ENCODE results near the gene TGM2.

TGM2 gene

DNA sequence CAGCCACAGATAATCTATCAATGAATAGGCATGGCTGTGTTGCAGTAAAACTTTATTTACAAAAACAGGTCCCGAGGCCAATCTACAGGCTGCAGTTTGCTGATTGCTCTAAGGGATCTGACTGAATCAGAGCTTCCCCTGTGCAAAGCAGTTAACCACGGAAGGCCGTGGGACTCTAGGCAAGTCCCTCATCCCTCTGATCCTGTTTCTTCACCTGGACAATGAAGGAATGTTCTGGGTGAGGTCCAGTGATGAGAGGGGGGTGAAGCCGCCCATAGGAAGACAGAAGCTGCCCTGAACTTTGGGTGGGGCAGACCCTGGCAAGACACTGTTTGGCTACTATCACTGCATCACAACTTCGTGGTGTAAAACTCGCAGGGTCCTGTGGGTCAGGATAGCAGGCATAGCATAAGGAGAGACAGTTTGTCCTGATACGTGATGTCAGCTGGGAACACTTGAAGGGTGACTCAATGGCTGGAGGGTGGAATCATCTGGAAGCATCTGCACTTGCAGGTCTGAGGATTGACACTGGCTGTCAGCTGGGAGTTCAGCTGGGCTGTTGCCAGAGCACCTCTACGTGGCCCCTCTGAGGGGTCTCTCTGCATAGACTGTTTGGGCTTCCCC, 33.3 kb upstream of the TGM2 start:
- TF ChIP-seq, protein P1, sequence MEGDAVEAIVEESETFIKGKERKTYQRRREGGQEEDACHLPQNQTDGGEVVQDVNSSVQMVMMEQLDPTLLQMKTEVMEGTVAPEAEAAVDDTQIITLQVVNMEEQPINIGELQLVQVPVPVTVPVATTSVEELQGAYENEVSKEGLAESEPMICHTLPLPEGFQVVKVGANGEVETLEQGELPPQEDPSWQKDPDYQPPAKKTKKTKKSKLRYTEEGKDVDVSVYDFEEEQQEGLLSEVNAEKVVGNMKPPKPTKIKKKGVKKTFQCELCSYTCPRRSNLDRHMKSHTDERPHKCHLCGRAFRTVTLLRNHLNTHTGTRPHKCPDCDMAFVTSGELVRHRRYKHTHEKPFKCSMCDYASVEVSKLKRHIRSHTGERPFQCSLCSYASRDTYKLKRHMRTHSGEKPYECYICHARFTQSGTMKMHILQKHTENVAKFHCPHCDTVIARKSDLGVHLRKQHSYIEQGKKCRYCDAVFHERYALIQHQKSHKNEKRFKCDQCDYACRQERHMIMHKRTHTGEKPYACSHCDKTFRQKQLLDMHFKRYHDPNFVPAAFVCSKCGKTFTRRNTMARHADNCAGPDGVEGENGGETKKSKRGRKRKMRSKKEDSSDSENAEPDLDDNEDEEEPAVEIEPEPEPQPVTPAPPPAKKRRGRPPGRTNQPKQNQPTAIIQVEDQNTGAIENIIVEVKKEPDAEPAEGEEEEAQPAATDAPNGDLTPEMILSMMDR (IDR thresholded peaks at IDR 0.05; ENCODE audit: low read depth, low read length), result no peak
- no peak for DNase-seq (ENCODE audit: extremely low read depth, low read depth)

DNA sequence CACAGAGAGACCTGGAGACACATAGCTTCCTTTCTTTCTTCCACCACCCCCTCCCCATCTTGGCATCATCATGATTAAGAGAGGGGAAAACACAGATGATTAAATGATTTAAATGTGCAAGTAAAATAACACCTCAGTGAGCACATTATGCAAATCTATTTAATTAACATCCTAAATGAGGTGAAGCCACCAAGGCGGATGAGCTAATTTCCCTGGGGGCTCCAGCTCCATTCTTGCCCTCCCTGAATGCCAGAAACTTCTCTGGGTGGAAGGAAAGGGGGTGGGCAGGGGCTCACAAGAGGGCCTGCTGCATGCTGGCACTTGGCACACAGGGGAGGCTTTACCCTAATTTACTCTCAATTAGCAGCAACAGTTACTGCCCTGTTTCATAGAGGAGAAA, 32.5 kb upstream of the TGM2 start:
- TF ChIP-seq, protein P1 (IDR thresholded peaks at IDR 0.05; ENCODE audit: low read depth, low read length), result no peak
- no peak for DNase-seq (ENCODE audit: extremely low read depth, low read depth)

DNA sequence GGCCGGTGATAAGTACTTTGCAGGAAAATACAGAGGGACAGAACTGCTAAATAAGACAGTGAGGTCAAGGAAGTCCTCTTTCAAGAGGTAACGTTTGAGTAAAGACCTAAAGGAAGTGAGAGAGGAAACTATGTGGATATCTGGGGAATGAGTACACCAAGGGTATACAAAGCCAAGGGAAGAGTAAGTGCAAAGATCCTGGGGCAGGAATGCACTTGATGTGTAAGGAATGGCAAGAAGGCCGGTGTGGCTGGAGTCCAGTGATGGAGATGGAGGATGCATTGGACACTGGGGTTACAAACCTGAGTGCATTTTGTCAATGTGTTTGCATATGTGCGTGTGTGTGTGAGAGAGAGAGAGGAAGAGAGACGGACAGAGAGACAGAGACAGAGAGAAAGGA, 32.1 kb upstream of the TGM2 start:
- DNase-seq (ENCODE audit: extremely low read depth, low read depth), result no peak
- TF ChIP-seq, protein P1 (IDR thresholded peaks at IDR 0.05; ENCODE audit: low read depth, low read length), result no peak

DNA sequence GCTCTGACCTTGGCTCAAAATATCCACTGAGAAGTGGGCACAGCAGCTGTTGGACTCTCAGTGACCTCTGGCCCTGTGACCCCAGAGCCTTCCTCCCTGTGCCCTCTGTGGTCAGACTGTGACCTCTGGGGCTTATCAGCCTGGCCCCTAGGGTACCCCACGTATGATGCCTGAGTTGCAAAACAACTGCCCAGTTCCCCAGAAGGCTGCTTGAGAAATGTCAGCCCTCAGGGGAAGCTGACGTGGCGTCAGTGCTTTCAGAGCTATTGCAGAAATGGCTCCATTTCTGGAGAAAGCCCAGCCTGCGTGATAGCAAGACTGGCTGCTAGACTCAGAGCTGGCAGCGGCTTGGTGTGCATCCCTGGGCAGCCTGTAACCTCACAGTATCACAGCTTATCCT, 31.5 kb upstream of the TGM2 start:
- peak; percentile 84 for DNase-seq (ENCODE audit: extremely low read depth, low read depth)

DNA sequence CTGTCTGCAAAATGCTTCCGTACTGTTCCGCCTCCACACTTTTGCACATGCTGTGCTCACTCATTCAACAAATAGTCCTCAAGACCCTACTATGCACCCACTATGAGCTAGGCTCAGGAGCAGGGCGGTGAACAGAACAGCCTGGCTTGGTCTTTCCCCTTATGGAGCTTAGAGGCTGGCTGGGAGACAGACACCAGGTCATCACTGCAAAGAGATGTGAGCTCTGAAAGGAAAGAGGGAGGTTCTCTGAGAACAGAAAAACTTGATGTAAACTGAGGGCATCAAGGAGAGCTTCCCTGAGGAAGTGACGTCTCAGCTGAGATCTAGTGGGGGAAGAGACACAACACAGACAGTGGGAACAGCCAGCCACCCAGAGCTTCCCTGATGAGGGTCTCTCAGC, 31.0 kb upstream of the TGM2 start:
- DNase-seq (ENCODE audit: extremely low read depth, low read depth), result no peak
- TF ChIP-seq, protein P1 (IDR thresholded peaks at IDR 0.05; ENCODE audit: low read depth, low read length), result no peak

More for the DNA sequence above, 31.5 kb upstream of the TGM2 start:
- TF ChIP-seq, protein P1 (IDR thresholded peaks at IDR 0.05; ENCODE audit: low read depth, low read length), result no peak

DNA sequence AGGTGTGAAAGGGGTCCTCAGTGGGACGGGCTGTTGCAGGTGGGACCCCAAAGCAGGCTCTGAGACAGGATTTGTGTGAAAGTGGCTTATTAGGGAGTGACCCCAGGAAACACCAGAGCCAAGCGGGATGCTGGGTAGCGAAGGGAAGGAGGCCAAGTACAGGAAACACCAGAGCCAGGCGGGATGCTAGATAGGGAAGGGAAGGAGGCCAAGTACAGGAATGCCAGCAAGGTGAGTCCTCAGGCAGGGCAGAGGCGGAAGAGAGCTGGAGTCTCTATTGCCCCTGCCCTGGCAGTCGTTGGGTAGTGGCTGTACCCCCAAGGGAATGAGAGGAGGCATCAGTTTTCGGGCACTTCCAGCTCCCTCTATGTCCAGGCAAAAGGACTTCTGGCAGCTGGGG, 30.5 kb upstream of the TGM2 start:
- TF ChIP-seq, protein P1 (IDR thresholded peaks at IDR 0.05; ENCODE audit: low read depth, low read length), result no peak
- DNase-seq (ENCODE audit: extremely low read depth, low read depth), result no peak

DNA sequence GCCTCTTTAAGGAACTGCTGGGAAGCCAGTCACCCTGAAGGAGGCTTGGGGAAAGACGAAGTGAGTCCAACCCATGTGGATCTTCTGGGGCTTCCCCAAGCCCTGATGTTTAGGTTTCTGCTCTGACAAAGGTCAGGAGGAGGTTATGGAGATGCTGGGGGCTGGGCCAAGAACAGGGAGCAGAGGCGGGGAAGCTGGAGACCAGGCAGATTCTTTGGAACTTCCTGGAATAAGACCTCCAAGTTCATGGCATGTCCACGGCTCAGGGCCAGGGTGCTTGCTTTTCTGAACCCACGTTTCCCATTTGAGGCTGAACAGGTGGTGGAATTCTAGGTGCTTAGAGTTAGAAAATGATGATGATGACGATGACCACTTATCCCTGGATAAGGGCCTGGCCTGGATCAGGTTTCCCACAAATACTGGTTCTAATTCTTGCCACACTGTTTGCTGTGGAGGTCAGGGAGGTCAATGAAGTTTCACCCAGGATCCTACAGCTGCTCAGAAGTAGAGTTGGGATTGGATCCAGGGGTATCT, 30.0 kb upstream of the TGM2 start:
- DNase-seq (ENCODE audit: extremely low read depth, low read depth), result no peak
- TF ChIP-seq, protein P1 (IDR thresholded peaks at IDR 0.05; ENCODE audit: low read depth, low read length), result no peak

Measured in AG09319 (cell line).